Amygdala (tissue), 56 donors: ENCODE results near the gene FOXL2NB.
"Not testable (repeated sequence)": the region's sequence is repeated elsewhere in the genome, so short reads cannot be mapped to it uniquely, and the experiment has no call there.

Source experiments
- DNase-seq, 56 donors: peaks; one replicate each; lab custom pipeline; 2025; lab: John Stamatoyannopoulos, UW

FOXL2NB gene

DNA sequence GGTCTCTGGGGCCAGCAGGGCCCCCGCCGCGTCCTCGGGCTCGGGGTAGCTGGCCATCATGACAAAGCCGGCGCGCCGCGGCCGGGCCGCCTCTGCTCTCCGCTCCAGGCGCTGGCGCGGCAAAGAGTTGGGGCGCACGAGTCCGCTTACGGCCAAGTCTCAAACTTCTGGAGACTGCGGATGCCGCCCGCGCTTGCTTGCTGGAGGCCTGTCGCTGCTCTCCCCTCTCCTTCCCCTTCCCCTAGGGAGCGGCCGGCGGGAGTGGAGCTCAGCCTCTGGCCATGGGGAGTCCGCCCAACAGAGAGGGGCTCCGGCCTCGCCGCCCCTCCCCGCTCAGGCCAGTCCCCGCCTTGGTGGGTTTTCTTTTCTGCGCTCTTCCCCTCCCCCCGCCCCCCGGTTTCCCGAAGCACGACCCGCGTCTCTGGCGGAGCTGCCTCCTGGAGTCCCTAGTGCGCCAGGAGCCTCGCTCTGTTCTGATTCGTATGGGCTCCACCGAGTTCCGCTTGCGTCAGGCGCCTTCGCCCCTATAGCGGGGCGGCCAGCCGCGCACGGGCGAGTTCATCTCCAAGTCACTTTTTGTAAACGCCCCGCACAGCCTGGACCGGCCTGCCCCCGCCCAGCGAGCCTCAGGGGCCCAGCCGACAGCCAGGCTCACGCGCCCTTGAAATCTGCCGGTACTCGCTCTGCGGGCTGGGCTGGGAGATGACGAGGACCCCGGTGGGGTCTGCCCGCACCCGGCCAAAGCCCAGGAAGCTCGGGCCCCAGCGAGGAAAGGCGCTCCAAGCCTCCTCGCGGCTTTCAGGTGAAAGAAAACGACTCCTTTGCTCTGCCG, at the start of gene FOXL2NB, which contains the start of gene FOXL2:
FOXL2NB (plus strand) TSS at position 555 of the 832 bp plus-strand sequence; CDS start at position 703, 148 bp downstream.
FOXL2 (minus strand) TSS at position 475 of the 832 bp plus-strand sequence; CDS start at position 60, 415 bp downstream.
- no peak for DNase-seq

DNA sequence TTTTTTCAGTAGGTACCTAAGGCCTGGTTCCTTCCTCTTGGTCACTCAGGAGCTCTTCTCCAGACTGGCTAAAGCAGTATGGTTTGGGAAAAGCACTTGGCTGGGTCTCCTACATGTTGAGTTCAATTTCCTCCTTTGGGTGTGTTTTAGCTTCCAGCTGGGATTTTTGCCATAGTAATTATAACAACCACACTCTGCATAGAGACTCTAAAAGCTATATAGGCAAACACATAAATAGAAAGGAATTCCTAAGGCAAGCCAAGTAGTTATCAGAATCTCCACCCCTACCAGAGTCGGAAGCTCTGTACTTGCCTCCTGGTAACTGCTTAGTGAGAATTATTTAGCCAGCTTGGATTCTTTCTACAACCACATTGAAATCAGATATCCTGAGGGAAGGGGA, 48.7 kb upstream of the FOXL2NB start:
- DNase-seq: no peak

DNA sequence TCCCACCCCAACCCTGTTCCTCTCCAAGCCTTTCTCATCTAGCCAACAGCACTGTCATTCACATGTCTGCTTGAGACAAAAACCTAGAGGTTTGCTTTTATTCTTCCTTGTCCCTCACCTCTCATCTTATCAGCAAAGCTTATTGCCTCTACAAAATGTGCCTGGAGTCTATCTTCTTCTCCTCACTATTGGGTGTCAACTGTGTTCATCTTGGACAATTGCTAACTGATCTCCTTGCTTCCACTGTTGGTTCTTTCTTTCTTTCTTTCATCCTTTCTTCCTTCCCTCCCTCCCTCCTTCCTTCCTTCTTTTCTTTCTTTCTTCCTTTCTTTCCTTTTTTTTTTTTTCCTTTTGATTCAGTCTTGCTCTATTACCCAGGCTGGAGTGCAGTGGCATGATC, 48.3 kb upstream of the FOXL2NB start:
- no peak for DNase-seq

DNA sequence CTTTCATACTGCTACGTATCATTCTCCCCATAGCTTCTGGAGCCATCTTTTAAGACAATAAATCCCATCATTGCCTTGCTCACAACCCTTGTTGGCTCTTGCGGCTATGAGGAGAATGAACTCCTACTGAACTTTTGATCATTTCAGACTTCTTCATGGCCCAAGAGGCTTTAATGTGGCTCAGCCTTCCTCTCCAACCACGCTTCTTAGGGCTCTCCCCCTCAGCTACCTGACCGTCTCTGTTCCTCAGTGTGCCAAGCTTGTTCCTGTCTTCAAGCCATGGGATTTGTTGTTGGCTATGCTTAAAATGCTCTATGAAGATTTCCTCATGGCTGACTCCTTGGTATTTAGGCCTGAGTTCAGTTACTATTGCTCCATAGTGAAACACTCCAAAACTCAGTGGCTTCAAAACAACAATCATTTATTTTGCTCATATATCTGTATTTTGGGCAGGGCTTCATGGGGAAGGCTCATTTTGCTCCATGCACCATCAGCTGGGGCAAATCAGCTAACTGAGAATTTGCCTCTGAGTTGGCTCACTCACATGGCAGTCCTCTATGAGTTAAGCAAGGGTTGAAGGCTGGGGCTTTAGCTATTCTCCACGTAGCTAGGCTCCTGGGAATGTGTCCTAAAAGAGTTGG, 47.5 kb upstream of the FOXL2NB start:
- no peak for DNase-seq

DNA sequence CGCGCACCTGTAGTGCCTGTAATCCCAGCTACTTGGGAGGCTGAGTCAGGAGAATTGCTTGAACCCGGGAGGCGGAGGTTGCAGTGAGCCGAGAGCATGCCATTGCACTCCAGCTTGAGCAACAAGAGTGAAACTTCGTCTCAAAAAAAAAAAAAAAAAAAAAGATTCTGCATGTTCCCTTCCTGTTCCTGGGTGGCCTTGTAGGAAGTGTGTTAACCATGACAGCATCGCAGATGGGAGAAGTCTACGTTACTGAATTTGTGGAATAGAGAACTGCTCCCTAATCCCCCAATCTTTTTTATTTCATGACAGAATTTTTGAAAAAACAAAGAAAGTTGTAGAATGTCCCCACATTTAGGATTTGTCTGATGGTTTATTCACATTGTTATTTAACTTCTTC, 45.5 kb upstream of the FOXL2NB start:
- DNase-seq: no peak

GRCh38 chr3:138902171-138902570, 44.8 kb upstream of the FOXL2NB start:
- no peak for DNase-seq

DNA sequence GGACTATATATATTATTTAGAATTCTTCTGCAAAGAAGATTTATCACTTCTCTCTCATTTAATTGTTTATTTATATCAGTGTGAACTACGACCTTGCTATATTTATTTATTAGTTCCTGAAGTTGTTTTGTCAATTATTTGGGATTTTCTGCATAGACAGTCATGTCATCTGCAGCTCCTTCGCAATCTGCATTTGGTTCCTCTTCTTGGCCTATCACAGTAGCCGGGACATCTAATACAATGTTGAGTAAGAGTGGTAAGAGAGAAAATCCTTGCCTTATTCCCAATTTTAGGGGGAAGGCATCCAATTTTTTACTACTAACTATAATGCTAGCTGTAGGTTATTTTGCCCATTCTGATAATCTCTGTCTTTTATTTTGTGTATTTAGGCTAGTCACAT, 39.5 kb upstream of the FOXL2NB start:
- no peak for DNase-seq

GRCh38 chr3:138908846-138909245, 38.2 kb upstream of the FOXL2NB start:
- DNase-seq: no peak

GRCh38 chr3:138909904-138910303, 37.1 kb upstream of the FOXL2NB start:
- no peak for DNase-seq

GRCh38 chr3:138911621-138912020, 35.4 kb upstream of the FOXL2NB start:
- DNase-seq: no peak

- no peak for DNase-seq
These were observed 34.8 kb upstream of the FOXL2NB start for GRCh38 chr3:138912237-138912636.

DNA sequence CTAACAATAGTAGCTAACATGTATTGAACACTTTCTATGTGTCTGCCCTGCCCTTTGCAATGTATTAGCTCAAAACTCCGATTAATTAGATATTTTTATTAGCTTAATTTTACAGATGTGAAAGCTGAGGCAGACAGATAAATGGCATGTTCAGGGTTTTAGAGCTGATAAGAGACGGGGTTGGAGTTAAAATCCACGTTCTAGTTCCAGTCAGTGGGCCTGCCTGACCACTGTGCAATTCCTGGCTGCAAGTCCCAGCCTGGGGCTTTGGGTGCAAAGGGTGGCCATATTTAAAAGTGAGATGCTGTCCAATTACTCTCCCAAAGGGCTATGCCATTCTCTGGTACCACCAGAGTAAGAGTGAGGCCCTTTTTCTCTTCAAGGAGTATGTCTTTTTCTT, 33.3 kb upstream of the FOXL2NB start:
- no peak for DNase-seq

DNA sequence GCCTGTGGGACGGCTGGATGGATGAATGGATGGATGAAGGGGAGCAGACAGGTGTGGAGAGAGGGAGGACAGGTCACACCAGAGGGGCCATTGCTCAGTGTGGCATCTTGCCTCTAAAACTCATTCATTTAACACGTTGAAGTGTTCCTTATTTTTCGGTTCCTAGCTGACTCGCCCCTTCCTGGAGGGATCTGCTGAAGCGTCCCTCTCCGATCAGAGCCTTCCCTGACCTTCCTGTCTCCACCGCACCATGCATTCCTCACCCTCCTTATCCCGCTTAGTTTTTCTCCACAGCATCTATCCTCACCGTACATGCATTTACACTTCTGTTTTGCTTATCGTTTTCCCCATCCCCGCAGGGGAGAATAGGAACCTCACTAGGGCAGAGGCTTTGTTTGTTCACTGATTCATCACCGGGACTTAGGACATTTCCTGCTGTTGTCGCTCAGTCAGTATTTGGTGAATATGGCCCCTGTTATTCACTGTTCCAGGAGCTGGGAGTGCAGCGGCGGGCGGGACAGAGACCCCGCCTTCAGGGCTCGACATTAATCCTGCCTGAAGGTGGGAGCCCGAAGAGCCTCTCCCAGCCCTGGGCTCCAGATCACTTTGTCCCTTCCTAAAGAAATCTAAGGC, 32.0 kb upstream of the FOXL2NB start:
- no peak for DNase-seq

GRCh38 chr3:138915503-138916498, 31.2 kb upstream of the FOXL2NB start:
- peak; percentile 30 to 95 (median 70) for DNase-seq

DNA sequence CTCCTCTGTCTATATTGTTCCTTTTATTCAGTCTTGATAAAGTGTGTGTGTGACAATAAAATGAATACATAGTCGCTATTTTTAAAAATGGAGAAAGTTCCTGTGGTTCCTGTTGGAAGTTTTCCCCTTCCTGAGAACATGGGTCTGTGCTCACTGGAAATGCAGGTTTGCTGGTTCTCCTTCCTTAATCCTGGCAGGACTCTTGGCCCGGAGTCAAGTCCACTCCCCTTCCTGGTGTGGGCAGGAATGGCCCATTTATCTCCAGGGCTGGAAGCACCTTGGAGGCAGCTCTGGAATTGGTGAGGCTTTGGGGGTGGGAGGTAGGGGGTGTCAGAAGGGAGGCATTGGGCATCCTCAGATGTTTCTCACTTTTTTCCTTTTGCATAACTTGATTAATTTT, 30.2 kb upstream of the FOXL2NB start:
- DNase-seq: no peak

- no peak for DNase-seq
These were observed 27.7 kb upstream of the FOXL2NB start for GRCh38 chr3:138919325-138919724.

DNA sequence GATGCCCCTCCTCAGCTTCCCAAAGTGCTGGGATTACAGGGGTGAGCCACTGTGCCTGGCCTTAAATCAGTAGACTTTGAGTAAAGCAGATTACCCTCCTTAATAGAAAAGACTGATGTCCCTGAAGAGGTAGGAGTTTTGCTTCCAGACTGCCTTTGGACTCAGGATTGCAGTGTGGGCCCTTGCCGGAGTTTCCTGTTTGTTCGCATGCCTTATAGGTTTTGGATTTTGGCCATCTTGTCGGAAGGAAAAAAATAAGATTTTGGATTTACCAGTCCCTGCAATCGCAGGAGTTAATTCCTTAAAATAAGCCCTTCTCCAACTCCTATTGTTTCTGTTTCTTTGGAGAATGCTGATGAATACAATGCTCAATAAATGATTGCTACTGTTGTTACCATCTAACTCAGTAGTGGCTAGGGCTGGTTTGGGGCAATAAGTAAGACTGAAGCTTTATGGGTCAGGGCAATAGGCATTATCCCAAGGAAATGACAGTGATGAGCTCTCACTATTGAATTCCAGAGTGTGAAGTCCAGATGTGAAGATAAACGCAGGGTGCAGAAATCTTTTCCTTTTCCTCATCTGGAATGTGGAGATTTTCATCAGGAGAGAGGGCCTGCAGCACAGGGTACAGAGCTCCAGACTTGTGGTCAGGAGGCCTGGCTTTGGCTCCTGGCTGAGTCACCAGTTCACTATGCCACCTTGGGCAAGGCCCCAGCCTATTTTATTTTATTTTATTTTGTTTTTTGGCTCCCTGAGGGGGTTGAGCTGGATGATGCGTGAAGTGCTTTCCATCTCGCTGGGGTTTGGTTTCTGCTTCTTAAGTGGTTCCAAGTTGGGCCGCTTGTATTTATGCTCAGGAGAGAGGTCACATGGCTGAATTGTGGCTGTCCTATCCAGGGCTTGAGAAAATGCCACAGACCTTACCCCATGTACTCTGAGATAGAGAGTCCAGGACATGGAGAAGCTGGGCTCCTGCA, 25.4 kb upstream of the FOXL2NB start:
- DNase-seq: no peak

DNA sequence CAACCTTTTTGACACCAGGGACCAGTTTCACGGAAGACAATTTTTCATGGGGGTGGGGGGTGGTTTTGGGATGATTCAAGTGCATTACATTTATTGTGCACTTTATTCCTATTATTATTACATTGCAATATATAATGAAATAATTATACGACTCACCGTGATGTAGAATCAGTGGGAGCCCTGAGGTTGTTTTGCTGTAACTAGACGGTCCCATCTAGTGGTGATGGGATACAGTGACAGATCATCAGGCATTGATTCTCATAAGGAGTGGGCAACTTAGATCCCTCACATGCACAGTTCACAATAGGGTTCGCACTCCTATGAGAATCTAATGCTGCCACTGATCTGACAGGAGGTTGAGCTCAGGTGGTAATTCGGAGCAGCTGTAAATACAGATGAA, 24.6 kb upstream of the FOXL2NB start:
- DNase-seq: not testable (repeated sequence)

DNA sequence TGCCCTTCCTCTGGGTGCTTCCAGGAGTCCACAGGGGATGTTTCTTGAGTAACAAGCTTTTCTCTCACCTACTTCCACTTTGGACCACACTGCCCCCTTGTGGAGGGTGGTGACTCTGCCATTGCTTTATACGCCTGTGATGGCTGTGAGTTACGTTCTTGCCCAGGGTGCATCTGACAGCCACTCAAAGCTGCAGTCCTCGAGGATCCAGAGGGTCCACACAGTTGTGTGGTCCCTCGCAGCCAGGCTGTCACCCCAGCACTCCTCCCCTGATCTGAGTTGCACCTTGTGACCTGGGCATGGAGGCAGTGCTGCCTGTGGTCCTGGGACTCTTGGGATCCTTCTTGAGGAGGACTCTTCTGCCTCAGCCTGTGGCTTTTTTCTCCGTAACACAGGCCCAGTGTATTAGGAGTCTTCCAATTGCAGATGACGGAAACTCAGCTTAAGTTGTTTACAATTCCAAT, 23.5 kb upstream of the FOXL2NB start:
- DNase-seq: peak in 48 of 56 donors; percentile 3 to 84 (median 36)
